Measurements from ENCODE around the gene SNTG2.

Gene SNTG2

DNA sequence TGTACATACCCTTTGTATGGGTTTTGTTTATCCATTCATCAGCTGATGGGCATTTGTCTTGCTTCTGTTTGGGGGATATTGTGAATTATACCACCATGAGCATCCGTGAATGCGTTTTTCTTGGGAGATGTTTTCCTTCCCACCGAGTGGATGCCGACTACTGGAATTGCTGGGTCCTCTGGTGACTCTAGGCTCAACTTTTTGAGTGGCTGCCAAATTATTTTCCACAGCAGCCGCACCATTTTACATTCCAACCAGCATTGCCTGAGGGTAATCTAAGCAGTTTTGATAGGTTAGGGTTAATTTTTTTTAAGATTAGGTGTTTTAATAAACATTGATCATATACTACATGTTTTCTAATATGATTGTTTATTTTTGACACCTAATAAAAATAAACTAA, 220.1 kb downstream of the SNTG2 start:
- ATAC-seq (replicated peaks) (no peak), DNase-seq (no peak)
- Mint-ChIP-seq H3K4me3 (no peak overlapping the region), H3K27me3 (peaks cover 0 to 6% of the 10 kb centered on the region in 2 donors), H3K4me1 (ENCODE audit: low read depth in 2 of 2) (peaks cover 0 to 1% of the 10 kb centered on the region in 2 donors), H3K36me3 (ENCODE audit: insufficient read depth) (no peaks in the 10 kb centered on the region), H3K27ac (no peak overlapping the region), H3K9me3 (peaks cover 0 to 5% of the 10 kb centered on the region in 2 donors)

DNA sequence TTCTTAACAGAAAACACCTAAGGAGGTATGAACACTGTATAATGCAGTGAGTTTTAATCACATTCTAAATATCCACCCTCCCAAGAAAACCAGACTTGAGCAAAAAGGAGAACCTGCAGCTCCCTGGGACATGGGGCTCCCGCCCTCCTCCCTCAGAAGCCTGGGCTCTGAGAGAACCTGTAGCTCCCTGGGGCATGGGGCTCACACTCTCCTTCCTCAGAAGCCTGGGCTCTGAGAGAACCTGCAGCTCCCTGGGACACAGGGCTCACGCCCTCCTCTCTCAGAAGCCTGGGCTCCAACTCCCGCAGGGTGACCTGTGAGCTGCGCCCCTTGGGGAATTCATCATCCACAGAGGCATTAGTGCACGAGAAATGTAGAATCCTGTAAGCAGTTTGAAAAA, 222.9 kb downstream of the SNTG2 start:
- Mint-ChIP-seq H3K36me3 (ENCODE audit: insufficient read depth) (no peaks in the 10 kb centered on the region), H3K4me1 (ENCODE audit: low read depth in 2 of 2) (no peaks in the 10 kb centered on the region), H3K27me3 (peaks cover 0 to 6% of the 10 kb centered on the region in 2 donors), H3K4me3 (no peak overlapping the region), H3K27ac (no peak overlapping the region), H3K9me3 (peaks cover 5% of the 10 kb centered on the region in 2 donors)
- ATAC-seq (replicated peaks) (no peak), DNase-seq (no peak)

DNA sequence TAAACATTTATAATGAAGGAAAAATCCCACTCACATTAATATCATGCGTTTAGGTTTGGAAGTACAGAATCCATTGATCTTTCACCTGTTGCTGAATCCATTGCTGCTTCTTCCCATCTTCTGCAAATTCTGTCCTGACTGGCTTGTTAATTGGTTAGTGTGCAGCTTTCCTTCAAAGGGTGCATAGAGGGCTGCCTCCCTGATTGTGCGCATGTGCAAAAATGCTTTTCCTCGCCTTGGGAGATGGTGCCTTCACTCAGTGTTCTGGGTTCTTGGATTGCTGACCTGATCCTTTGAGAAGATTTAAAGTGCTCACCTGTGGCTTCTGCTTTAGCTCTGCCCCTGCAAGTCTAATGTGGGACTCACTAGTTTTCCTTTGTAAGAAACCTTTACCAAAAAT, 231.2 kb downstream of the SNTG2 start:
- H3K9me3 Mint-ChIP-seq = peaks cover 0 to 15% of the 10 kb centered on the region in 2 donors
- no peak overlapping the region for H3K27ac Mint-ChIP-seq
- no peak for ATAC-seq (replicated peaks)
- no peak overlapping the region for H3K4me3 Mint-ChIP-seq
- no peaks in the 10 kb centered on the region for H3K4me1 Mint-ChIP-seq (ENCODE audit: low read depth in 2 of 2)
- no peaks in the 10 kb centered on the region for H3K36me3 Mint-ChIP-seq (ENCODE audit: insufficient read depth)
- DNase-seq = no peak
- no peaks in the 10 kb centered on the region for H3K27me3 Mint-ChIP-seq

DNA sequence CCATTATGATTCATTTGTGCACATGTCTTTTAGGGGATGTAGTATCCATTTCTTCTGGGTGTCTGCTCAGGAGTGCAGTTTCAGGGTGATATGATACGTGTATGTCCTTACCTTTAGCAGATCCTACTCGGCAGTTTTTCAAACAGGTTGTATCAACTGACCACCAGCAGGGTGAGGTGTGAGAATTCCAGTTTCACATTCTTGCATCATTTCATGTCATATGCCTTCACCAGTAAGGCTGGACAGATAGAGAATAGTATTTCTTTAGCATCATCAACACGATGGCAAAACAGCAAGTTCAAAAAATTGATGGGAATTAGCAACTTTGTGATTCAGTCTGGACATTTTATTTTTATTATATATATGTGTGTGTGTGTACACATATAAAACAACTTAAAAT, 232.7 kb downstream of the SNTG2 start:
- Mint-ChIP-seq H3K4me3 (no peak overlapping the region), H3K27me3 (no peaks in the 10 kb centered on the region), H3K27ac (no peak overlapping the region), H3K4me1 (ENCODE audit: low read depth in 2 of 2) (no peaks in the 10 kb centered on the region), H3K36me3 (ENCODE audit: insufficient read depth) (no peaks in the 10 kb centered on the region), H3K9me3 (peaks cover 0 to 12% of the 10 kb centered on the region in 2 donors)
- DNase-seq = no peak
- no peak for ATAC-seq (replicated peaks)

DNA sequence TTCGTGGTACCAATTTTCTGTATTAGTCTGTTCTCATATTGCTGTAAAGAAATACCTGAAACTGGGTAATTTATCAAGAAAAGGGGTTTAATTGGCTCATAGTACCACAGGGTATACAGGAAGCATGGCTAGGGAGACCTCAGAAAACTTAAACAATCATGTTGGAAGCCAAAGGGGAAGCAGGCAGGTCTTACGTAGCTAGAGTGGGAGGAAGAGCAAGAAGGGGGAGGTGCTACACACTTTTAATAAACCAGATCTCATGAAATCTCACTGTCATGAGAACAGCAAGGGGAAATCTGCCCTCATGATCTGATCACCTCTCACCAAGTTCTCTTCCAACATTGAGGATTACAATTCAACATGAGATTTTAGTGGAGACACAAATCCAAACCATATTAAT, 235.8 kb downstream of the SNTG2 start:
- Mint-ChIP-seq H3K9me3 (peaks cover 0 to 12% of the 10 kb centered on the region in 2 donors), H3K36me3 (ENCODE audit: insufficient read depth) (no peaks in the 10 kb centered on the region), H3K4me3 (no peak overlapping the region), H3K4me1 (ENCODE audit: low read depth in 2 of 2) (no peaks in the 10 kb centered on the region), H3K27ac (no peak overlapping the region), H3K27me3 (no peaks in the 10 kb centered on the region)
- no peak for ATAC-seq (replicated peaks)
- DNase-seq = no peak

DNA sequence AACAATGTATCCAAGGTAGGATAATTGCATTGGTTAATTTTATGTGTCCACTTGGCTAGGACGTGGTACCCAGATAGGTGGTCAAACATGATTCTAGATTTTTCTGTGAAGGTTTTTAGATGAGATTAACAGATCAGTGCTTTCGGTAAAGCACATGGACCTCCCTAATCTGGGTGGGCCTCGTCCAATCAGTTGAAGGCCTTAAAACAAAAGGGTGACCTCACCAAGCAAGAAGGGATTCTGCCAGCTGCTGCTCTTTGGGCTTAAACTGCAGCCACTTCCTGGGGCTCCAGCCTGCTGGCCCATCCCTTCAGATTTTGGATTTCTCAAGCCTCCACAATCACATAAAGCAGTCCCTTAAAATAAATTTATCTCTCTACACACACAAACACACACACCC, 236.5 kb downstream of the SNTG2 start:
- no peaks in the 10 kb centered on the region for H3K4me1 Mint-ChIP-seq (ENCODE audit: low read depth in 2 of 2)
- no peak for DNase-seq
- no peak for ATAC-seq (replicated peaks)
- no peaks in the 10 kb centered on the region for H3K36me3 Mint-ChIP-seq (ENCODE audit: insufficient read depth)
- no peaks in the 10 kb centered on the region for H3K27me3 Mint-ChIP-seq
- H3K27ac Mint-ChIP-seq = no peak overlapping the region
- peaks cover 0 to 12% of the 10 kb centered on the region in 2 donors for H3K9me3 Mint-ChIP-seq
- no peak overlapping the region for H3K4me3 Mint-ChIP-seq

DNA sequence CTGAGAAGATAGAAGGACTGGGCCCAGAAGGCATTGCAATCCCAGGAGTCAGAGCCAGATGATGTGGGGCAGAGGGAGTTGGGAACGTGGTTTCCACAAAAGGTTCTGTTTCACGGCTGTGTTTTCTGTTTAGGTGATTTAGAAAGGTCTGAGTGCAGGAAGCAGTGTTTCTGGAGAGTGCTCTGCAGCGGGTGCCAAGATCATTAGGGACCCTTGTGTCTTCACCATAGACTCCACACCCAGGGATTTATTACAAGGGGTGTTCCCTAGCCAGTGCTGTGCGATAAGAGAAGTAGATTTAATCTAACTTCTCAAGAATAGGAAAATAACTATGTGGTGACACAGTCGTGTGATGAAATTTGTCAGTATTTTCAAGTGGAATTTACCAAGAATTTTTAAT, 241.5 kb downstream of the SNTG2 start:
- no peak overlapping the region for H3K27ac Mint-ChIP-seq
- H3K4me1 Mint-ChIP-seq (ENCODE audit: low read depth in 2 of 2) = no peaks in the 10 kb centered on the region
- no peaks in the 10 kb centered on the region for H3K27me3 Mint-ChIP-seq
- no peak for ATAC-seq (replicated peaks)
- H3K4me3 Mint-ChIP-seq = no peak overlapping the region
- H3K36me3 Mint-ChIP-seq (ENCODE audit: insufficient read depth) = no peaks in the 10 kb centered on the region
- DNase-seq = no peak
- H3K9me3 Mint-ChIP-seq = peaks cover 1 to 14% of the 10 kb centered on the region in 2 donors

DNA sequence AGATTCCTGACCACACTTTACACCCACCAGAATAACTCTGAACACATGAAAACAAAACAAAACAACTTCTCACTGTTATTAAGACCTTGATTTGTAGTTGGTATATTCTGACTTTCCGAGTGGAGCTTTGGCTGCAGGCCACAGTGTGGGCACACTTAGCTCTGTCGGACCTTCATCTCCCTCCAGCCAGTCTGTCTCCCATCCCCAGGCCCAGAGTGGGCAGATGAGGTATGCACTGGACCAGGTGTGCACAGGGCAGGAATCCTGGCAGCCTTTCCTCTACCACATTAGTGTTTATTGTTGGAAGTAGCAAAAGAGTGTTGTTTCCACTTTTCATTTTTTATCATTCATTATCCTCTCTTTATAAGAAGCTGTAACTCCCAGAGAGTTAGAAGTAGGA, 243.2 kb downstream of the SNTG2 start:
- H3K4me1 Mint-ChIP-seq (ENCODE audit: low read depth in 2 of 2) = no peaks in the 10 kb centered on the region
- no peak overlapping the region for H3K4me3 Mint-ChIP-seq
- ATAC-seq (replicated peaks) = no peak
- no peaks in the 10 kb centered on the region for H3K36me3 Mint-ChIP-seq (ENCODE audit: insufficient read depth)
- H3K27ac Mint-ChIP-seq = no peak overlapping the region
- H3K27me3 Mint-ChIP-seq = no peaks in the 10 kb centered on the region
- H3K9me3 Mint-ChIP-seq = peaks cover 1 to 14% of the 10 kb centered on the region in 2 donors
- no peak for DNase-seq

DNA sequence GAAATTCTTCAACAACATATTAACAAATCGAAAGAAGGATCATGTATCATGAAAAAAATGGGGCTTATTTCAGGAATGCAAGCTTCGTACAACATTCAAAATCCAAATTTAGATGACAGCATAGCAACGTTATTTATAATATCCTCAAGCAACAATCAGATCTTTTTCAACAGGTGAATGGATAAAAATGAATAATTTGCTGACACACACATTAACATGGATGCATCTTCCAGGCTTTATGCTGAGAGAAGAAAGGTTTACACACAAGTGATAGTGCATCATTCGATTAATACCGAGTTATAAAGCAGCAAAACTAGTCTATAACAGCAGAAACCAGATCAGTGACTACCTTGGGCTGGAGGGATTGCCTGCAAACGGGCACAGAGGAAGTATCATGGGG, 253.1 kb downstream of the SNTG2 start:
- DNase-seq (no peak), ATAC-seq (replicated peaks) (no peak)
- H3K27ac Mint-ChIP-seq = no peak overlapping the region
- H3K9me3 Mint-ChIP-seq = peaks cover 3 to 14% of the 10 kb centered on the region in 2 donors
- H3K4me1 Mint-ChIP-seq (ENCODE audit: low read depth in 2 of 2) = no peaks in the 10 kb centered on the region
- peaks cover 0 to 2% of the 10 kb centered on the region in 2 donors for H3K27me3 Mint-ChIP-seq
- no peaks in the 10 kb centered on the region for H3K36me3 Mint-ChIP-seq (ENCODE audit: insufficient read depth)
- H3K4me3 Mint-ChIP-seq = no peak overlapping the region

DNA sequence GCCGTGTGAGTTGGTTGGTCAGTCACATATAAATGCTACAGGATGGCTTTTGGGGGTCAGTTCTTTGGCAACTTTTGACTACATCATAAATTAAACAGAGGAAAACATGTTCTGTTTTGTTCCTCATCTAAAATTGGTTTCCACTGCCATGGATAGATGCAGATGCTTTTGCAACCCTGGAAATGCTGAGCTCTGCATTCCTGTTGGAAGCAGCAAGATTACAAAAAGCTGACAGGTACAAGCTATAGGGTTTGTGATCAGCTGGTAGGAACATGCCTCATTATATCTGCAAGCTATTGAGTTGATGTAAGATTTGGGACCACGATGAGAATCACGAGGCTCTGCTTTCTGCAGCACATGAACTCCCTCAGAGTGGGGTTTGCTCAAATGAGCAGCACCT, 255.2 kb downstream of the SNTG2 start:
- no peak overlapping the region for H3K27ac Mint-ChIP-seq
- H3K4me3 Mint-ChIP-seq = no peak overlapping the region
- H3K27me3 Mint-ChIP-seq = peaks cover 0 to 6% of the 10 kb centered on the region in 2 donors
- H3K9me3 Mint-ChIP-seq = peaks cover 3 to 20% of the 10 kb centered on the region in 2 donors
- no peaks in the 10 kb centered on the region for H3K4me1 Mint-ChIP-seq (ENCODE audit: low read depth in 2 of 2)
- DNase-seq = no peak
- no peaks in the 10 kb centered on the region for H3K36me3 Mint-ChIP-seq (ENCODE audit: insufficient read depth)
- ATAC-seq (replicated peaks) = no peak

DNA sequence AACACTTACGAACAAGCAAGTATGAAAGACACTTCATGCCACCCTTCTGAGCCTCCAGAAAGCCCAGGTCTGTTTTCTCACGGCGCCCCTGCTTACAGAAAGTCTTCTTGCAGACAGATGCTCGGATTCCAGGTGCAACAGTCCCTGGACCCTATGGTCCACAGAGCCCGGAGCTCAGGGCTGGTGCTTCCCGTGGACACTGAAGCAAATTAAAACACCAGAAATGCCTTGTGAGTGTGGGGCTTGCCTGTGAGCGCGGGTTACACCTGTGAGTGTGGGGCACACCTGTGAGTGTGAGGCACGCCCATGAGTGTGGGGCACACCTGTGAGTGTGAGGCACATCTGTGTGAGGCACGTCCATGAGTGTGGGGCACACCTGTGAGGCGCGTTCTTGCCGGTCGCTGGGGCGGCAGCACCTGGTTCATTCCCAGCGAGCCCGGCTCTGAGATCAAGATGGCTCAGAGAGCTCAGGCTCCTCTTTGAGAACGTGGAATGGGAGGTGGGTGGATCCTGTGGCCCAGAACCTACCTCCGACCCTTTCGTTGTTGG, 257.4 kb downstream of the SNTG2 start:
- Mint-ChIP-seq H3K4me1 (ENCODE audit: low read depth in 2 of 2) (no peaks in the 10 kb centered on the region), H3K27me3 (peaks cover 0 to 6% of the 10 kb centered on the region in 2 donors), H3K4me3 (no peak overlapping the region), H3K9me3 (peaks cover 2 to 14% of the 10 kb centered on the region in 2 donors), H3K27ac (no peak overlapping the region), H3K36me3 (ENCODE audit: insufficient read depth) (no peaks in the 10 kb centered on the region)
- no peak for DNase-seq
- no peak for ATAC-seq (replicated peaks)

DNA sequence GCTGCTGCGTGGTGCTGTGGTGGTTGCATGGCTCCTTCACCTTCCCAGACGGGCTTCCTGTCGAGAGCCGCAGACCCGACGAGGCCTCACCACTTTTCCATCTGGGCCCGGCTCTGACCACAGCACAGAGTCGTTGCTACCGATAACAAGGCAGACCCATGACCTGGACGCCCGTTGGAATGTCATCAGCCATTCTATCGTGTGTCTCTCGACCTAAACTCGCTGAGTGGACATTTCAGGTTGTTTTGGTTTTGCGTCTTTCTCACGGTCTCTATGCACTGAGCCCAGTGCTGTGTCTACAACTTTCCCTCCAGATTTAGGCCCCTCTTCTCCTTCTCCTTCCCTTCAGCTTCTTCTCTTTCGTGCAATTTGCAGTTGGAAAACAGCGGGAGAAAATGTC, 257.9 kb downstream of the SNTG2 start:
- Mint-ChIP-seq H3K4me3 (no peak overlapping the region), H3K9me3 (peaks cover 2 to 14% of the 10 kb centered on the region in 2 donors), H3K4me1 (ENCODE audit: low read depth in 2 of 2) (no peaks in the 10 kb centered on the region), H3K27me3 (peaks cover 0 to 6% of the 10 kb centered on the region in 2 donors), H3K27ac (no peak overlapping the region), H3K36me3 (ENCODE audit: insufficient read depth) (no peaks in the 10 kb centered on the region)
- DNase-seq (no peak), ATAC-seq (replicated peaks) (no peak)

DNA sequence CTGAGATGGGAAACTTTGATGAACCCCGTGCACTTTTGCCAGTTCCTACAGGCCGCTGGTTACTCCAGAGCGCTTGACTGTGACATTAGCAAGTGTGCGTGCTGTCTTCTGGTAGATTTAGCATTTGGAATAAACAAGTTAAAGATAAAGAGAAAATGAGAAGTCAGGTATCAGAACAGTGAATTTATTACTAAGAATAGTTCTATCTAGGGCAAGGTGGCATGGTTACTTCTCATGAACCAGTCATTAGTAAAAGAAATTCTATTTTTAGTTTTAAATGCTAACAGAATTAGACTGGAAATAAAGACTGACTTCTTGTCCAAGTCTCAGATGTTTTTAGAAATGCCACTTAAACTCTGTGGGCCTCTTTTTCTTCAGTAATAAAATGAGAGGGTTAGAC, 258.6 kb downstream of the SNTG2 start:
- H3K36me3 Mint-ChIP-seq (ENCODE audit: insufficient read depth) = no peaks in the 10 kb centered on the region
- H3K4me1 Mint-ChIP-seq (ENCODE audit: low read depth in 2 of 2) = no peaks in the 10 kb centered on the region
- H3K27me3 Mint-ChIP-seq = peaks cover 0 to 6% of the 10 kb centered on the region in 2 donors
- DNase-seq (no peak), ATAC-seq (replicated peaks) (no peak)
- H3K27ac Mint-ChIP-seq = no peak overlapping the region
- H3K4me3 Mint-ChIP-seq = no peak overlapping the region
- peaks cover 2 to 14% of the 10 kb centered on the region in 2 donors for H3K9me3 Mint-ChIP-seq

DNA sequence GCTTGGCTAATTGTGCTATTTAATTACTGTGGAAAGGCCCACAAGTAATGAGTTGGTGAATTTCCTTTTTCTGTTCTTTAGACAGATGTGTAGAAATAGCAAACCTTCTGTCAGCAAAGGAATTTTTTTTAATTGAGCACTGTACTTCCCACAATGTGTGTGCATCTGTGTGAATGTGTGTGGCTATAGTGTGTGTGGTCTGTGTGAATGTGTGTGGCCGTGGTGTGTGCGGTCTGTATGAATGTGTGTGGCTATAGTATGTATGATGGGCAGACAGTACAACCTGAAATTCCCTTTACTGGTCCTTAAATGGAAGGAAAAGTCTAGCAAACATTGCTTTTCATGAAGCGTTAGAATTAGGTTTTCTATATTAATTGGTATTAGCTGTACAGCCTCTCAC, 259.1 kb downstream of the SNTG2 start:
- Mint-ChIP-seq H3K36me3 (ENCODE audit: insufficient read depth) (no peaks in the 10 kb centered on the region), H3K4me3 (no peak overlapping the region), H3K27me3 (peaks cover 0 to 6% of the 10 kb centered on the region in 2 donors), H3K27ac (no peak overlapping the region), H3K4me1 (ENCODE audit: low read depth in 2 of 2) (no peaks in the 10 kb centered on the region), H3K9me3 (peaks cover 2 to 14% of the 10 kb centered on the region in 2 donors)
- ATAC-seq (replicated peaks) = no peak
- no peak for DNase-seq

DNA sequence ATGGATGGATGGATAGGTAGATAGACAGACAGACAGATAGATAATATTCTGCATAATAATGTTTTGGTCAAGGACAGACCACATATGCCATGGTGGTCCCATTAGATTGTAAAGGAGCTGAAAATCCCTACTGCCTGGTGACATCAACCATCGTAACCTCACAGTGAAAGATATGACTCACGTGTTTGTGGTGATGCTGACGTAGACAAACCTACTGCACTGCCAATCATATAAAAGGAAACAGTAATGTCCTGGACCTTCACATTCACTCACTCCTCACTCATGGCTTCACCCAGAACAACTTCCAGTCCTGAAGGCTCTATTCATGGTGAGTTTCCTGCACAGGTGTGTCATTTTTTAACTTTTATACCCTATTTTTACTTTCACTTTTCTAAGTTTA, 259.7 kb downstream of the SNTG2 start:
- DNase-seq = no peak
- no peak overlapping the region for H3K4me3 Mint-ChIP-seq

More for the DNA sequence above, 259.7 kb downstream of the SNTG2 start:
- Mint-ChIP-seq H3K27me3 (peaks cover 0 to 6% of the 10 kb centered on the region in 2 donors), H3K4me1 (ENCODE audit: low read depth in 2 of 2) (no peaks in the 10 kb centered on the region), H3K36me3 (ENCODE audit: insufficient read depth) (no peaks in the 10 kb centered on the region), H3K27ac (no peak overlapping the region), H3K9me3 (peaks cover 2 to 14% of the 10 kb centered on the region in 2 donors)
- no peak for ATAC-seq (replicated peaks)
